ENCODE results near the gene SIX4.

GRCh38 chr14:60720391-60720790 is 3.8 kb downstream of the SIX4 start:
- no peak for TF ChIP-seq CTCF (IDR thresholded peaks at IDR 0.05)
- TF ChIP-seq POLR2AphosphoS5 (IDR thresholded peaks at IDR 0.05) = no peak
- TF ChIP-seq POLR2A (IDR thresholded peaks at IDR 0.05) = no peak

Measured in prostate gland (tissue), 2 donors.